Hepatocyte (in vitro differentiated cells): ENCODE data around the gene PLCL1.

Source experiments
- CTCF ChIP-seq: fragments of 200-600 bp; sonication (generic); IDR thresholded peaks from 2 replicates; pipeline ENCODE4 v1.5.1; 2016; ENCODE audit warnings: antibody characterized with exemption, mild to moderate bottlenecking; ENCODE audit not compliant: poor library complexity
- EZH2phosphoT487 ChIP-seq: fragments of 200-600 bp; sonication (generic); IDR thresholded peaks from one replicate; pipeline ENCODE4 v1.6.1; 2018; ENCODE audit warnings: antibody characterized with exemption, mild to moderate bottlenecking, low read depth, moderate library complexity; ENCODE audit not compliant: unreplicated experiment, severe bottlenecking

- TF ChIP-seq CTCF: no peak
- no peak for TF ChIP-seq EZH2phosphoT487
Observed at GRCh38 chr2:197908990-197909776, 104.8 kb downstream of the PLCL1 start.
